GM12873 (cell line): Measurements from ENCODE around the gene IGFL1.

Experiments
- TF ChIP-seq, protein P1 (sequence below): IDR thresholded peaks from 2 replicates; pipeline ENCODE4 v1.5.1; 2012; ENCODE audit warnings: low read depth, mild to moderate bottlenecking, moderate library complexity, low read length, control low read depth; ENCODE audit not compliant: insufficient read depth; ENCODE audit errors: missing control alignments

Gene IGFL1

DNA sequence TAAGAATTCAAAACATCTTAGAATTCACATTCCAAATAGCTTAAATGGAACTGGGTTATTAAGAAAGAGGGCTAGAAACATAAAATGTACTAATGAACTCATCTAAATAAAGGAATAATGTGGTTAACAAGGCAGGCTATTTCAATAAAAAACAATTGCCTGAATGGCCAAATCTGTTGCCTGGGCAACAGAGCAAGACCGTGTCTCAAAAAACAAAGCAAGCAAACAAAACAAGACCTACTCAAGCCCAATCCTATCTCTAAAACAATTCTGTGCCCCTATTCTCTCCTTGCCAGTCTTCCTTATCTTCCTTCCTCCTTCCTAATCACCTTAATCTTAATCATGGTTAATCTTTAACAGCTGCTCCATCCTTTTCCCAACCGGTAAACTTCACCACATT lies 12.1 kb downstream of the IGFL1 start:
- TF ChIP-seq, protein P1, sequence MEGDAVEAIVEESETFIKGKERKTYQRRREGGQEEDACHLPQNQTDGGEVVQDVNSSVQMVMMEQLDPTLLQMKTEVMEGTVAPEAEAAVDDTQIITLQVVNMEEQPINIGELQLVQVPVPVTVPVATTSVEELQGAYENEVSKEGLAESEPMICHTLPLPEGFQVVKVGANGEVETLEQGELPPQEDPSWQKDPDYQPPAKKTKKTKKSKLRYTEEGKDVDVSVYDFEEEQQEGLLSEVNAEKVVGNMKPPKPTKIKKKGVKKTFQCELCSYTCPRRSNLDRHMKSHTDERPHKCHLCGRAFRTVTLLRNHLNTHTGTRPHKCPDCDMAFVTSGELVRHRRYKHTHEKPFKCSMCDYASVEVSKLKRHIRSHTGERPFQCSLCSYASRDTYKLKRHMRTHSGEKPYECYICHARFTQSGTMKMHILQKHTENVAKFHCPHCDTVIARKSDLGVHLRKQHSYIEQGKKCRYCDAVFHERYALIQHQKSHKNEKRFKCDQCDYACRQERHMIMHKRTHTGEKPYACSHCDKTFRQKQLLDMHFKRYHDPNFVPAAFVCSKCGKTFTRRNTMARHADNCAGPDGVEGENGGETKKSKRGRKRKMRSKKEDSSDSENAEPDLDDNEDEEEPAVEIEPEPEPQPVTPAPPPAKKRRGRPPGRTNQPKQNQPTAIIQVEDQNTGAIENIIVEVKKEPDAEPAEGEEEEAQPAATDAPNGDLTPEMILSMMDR = no peak

- TF ChIP-seq, protein P1 = no peak
Observed at GRCh38 chr19:46250076-46250735, 20.7 kb downstream of the IGFL1 start.

DNA sequence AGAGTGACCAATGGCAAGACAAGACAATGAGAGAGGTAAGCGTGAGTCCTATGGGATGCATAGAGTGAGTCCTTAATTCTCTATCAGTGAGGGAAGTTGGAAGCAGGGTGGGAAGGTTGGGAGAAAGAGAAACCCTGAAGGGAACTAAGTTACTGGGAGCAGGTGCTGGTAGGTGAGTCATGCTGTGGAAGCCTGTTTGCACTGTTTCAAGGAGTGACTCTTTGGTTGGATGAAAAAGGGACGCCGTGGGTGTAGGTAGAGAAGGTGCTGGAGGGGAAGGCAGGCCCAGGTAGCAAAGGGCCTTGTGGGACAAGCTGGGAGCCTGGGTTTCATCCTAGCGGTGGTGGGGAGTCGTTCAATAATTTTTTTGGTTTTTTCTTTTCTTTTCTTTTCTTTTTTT lies 21.9 kb downstream of the IGFL1 start:
- TF ChIP-seq, protein P1 = no peak

DNA sequence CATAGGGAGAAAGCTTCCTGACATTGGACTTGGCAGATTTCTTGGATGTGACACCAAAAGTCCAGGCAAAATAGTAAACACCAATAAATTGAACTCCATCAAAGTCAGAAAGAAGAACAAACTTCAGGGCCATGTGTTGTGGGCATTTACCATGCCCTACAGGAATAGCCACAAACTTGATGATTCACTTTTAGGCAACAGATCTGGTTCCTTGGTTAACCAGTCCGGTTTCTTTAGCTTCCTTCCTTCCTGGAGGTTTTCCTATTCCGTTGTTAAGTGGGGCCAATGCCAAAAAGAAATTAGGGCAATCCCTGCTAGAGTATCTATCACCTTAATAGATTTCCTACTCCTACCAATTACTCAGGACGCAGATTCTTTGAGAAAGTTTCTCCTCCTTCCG lies 25.2 kb downstream of the IGFL1 start:
- TF ChIP-seq, protein P1 = no peak

DNA sequence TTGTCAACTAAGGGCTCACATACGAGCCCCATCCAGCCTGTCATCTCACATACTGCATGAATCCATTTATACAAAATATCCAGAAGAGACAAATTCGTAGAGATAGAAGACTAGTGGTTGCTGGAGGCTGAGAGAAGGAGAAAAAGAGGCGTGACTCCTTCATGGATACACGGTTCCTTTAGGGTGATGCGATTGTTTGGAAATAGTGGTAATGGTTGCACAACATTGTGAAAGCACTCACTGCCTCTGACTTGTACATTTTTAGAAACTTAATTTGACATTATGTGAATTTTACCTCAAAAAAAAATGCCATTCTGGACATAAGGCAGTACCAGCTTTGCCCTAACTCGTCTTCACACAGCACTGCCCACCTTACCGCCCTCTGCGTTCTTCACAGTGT lies 27.3 kb downstream of the IGFL1 start:
- TF ChIP-seq, protein P1 = no peak

- TF ChIP-seq, protein P1 = peak; percentile 67
Observed at GRCh38 chr19:46265217-46265828, 35.8 kb downstream of the IGFL1 start.

DNA sequence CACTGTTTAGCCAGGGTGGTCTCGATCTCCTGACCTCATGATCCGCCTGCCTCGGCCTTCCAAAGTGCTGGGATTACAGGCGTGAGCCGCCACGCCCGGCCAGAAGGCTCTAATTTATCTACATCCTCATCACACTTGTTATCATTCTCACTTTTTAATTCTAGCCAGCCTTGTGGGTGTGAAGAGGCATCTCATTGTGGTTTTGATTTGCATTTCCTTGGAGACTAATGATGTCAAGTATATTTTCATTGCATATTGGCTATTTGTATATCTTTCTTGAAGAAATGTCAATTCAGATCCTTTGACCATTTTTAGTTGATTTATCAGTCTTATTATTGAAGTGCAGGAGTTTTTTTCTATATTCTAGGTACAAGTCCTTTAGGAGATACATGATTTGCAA lies 39.6 kb downstream of the IGFL1 start:
- TF ChIP-seq, protein P1 = no peak
